ENCODE data around the gene SMIM26. TPM values are rescaled to one million over a fixed set of nuclear protein-coding genes. Genes with fewer than 3 reads are reported as not detected.

SMIM26 gene
- total and polyA plus RNA-seq, 7 donors = 107 to 273 (median 163) TPM

- DNase-seq (no peak), ATAC-seq (no peak)
- H3K27me3 ChIP-seq (ENCODE audit: insufficient read depth in 3 of 3, low read length in 2 of 3) = no peaks in the 10 kb centered on the region
- no peaks in the 10 kb centered on the region for H3K9me3 ChIP-seq
- TF ChIP-seq CTCF (IDR thresholded peaks at IDR 0.05) = no peak
- H3K36me3 ChIP-seq (ENCODE audit: insufficient read depth in 1 of 2, low read depth in 1 of 2) = peaks cover 2 to 61% of the 10 kb centered on the region in 2 donors
- no peak overlapping the region for H3K27ac ChIP-seq
- no peaks in the 10 kb centered on the region for H3K4me1 ChIP-seq
- intact Hi-C loops (cut with DNase I) = no loop called here
- no peak overlapping the region for H3K4me3 ChIP-seq
Measured at GRCh38 chr20:18596270-18596669, 29.0 kb downstream of the SMIM26 start.

GRCh38 chr20:18609741-18610140, 42.5 kb downstream of the SMIM26 start:
- no peaks in the 10 kb centered on the region for H3K27me3 ChIP-seq (ENCODE audit: insufficient read depth in 3 of 3, low read length in 2 of 3)
- no peaks in the 10 kb centered on the region for H3K9me3 ChIP-seq
- H3K4me1 ChIP-seq = no peaks in the 10 kb centered on the region
- no peak for ATAC-seq
- no peak for TF ChIP-seq CTCF (IDR thresholded peaks at IDR 0.05)
- H3K27ac ChIP-seq = no peak overlapping the region
- H3K4me3 ChIP-seq = no peak overlapping the region
- no peak for DNase-seq
- H3K36me3 ChIP-seq (ENCODE audit: insufficient read depth in 1 of 2, low read depth in 1 of 2) = peaks cover 0 to 21% of the 10 kb centered on the region in 2 donors
- intact Hi-C loops (cut with DNase I) = no loop called here

- H3K27me3 ChIP-seq (ENCODE audit: insufficient read depth in 3 of 3, low read length in 2 of 3) = no peaks in the 10 kb centered on the region
- ATAC-seq (no peak), DNase-seq (no peak)
- TF ChIP-seq CTCF (IDR thresholded peaks at IDR 0.05) = no peak
- no peak overlapping the region for H3K27ac ChIP-seq
- H3K36me3 ChIP-seq (ENCODE audit: insufficient read depth in 1 of 2, low read depth in 1 of 2) = peaks cover 0 to 21% of the 10 kb centered on the region in 2 donors
- no peaks in the 10 kb centered on the region for H3K4me1 ChIP-seq
- no peaks in the 10 kb centered on the region for H3K9me3 ChIP-seq
- intact Hi-C loops (cut with DNase I) = no loop called here
- WGBS, 3 donors = 82 to 85% (median 84%) methylated on average over 8 of the region's 8 CpGs
- H3K4me3 ChIP-seq = no peak overlapping the region
Measured at GRCh38 chr20:18611492-18611891, 44.3 kb downstream of the SMIM26 start.

GRCh38 chr20:18613553-18613952, 46.3 kb downstream of the SMIM26 start:
- intact Hi-C loops (cut with DNase I) = no loop called here
- WGBS, 3 donors = 88 to 96% (median 90%) methylated on average over 2 of the region's 2 CpGs
- TF ChIP-seq CTCF (IDR thresholded peaks at IDR 0.05) = no peak
- H3K36me3 ChIP-seq (ENCODE audit: insufficient read depth in 1 of 2, low read depth in 1 of 2) = peaks cover 0 to 26% of the 10 kb centered on the region in 2 donors
- no peaks in the 10 kb centered on the region for H3K9me3 ChIP-seq
- no peaks in the 10 kb centered on the region for H3K27me3 ChIP-seq (ENCODE audit: insufficient read depth in 3 of 3, low read length in 2 of 3)
- H3K4me1 ChIP-seq = no peaks in the 10 kb centered on the region
- no peak overlapping the region for H3K4me3 ChIP-seq
- H3K27ac ChIP-seq = no peak overlapping the region
- DNase-seq (no peak), ATAC-seq (no peak)

- no peak overlapping the region for H3K27ac ChIP-seq
- no peak for ATAC-seq
- H3K36me3 ChIP-seq (ENCODE audit: insufficient read depth in 1 of 2, low read depth in 1 of 2) = peaks cover 0 to 22% of the 10 kb centered on the region in 2 donors
- DNase-seq = no peak
- 92 to 97% (median 93%) methylated on average over 5 of the region's 5 CpGs for WGBS, 3 donors
- no peaks in the 10 kb centered on the region for H3K27me3 ChIP-seq (ENCODE audit: insufficient read depth in 3 of 3, low read length in 2 of 3)
- intact Hi-C loops (cut with DNase I) = no loop called here
- TF ChIP-seq CTCF (IDR thresholded peaks at IDR 0.05) = no peak
- no peak overlapping the region for H3K4me3 ChIP-seq
- no peaks in the 10 kb centered on the region for H3K4me1 ChIP-seq
- H3K9me3 ChIP-seq = no peaks in the 10 kb centered on the region
Measured at GRCh38 chr20:18614244-18614643, 47.0 kb downstream of the SMIM26 start.

All from psoas muscle (tissue), 8 donors.